HEK293T (cell line): ENCODE measurements around the gene TSPAN9.

Experiments used
- CTCF ChIA-PET: fragments of 350-600 bp; formaldehyde crosslinking; extraction: SDS; loops from one replicate; lab custom pipeline; 2021; ENCODE audit warnings: antibody characterized with exemption, inconsistent platforms; lab: Yijun Ruan, JAX
- POLR2A ChIA-PET: fragments of 350-600 bp; formaldehyde crosslinking; extraction: SDS; loops from one replicate; lab custom pipeline; 2020; ENCODE audit warnings: antibody characterized with exemption, inconsistent platforms; lab: Yijun Ruan, JAX
- DNase-seq: peaks from one replicate; pipeline ENCODE4 v3.0.0; 2012; ENCODE audit warnings: mixed read lengths; ENCODE audit errors: extremely low spot score
- ARNT ChIP-seq: fragments of 450-650 bp; IDR thresholded peaks from 2 replicates; pipeline ENCODE4 v1.6.1; 2017; ENCODE audit warnings: mild to moderate bottlenecking
- BHLHE40 ChIP-seq: fragments of 450-650 bp; IDR thresholded peaks from 2 replicates; pipeline ENCODE4 v1.6.1; 2016; ENCODE audit warnings: mild to moderate bottlenecking, moderate library complexity, borderline replicate concordance
- CTBP1 ChIP-seq: fragments of 450-650 bp; IDR thresholded peaks from 2 replicates; pipeline ENCODE4 v1.6.1; 2016; ENCODE audit warnings: borderline replicate concordance
- ELF4 ChIP-seq: fragments of 450-650 bp; IDR thresholded peaks from 2 replicates; pipeline ENCODE4 v1.6.1; 2017; ENCODE audit warnings: antibody characterized with exemption
- FOXA1 ChIP-seq: fragments of 450-650 bp; IDR thresholded peaks from 2 replicates; pipeline ENCODE4 v1.6.1; 2016; ENCODE audit warnings: mild to moderate bottlenecking
- FOXK2 ChIP-seq: fragments of 450-650 bp; IDR thresholded peaks from 2 replicates; pipeline ENCODE4 v1.6.1; 2016; ENCODE audit warnings: mild to moderate bottlenecking
- FOXM1 ChIP-seq: fragments of 450-650 bp; IDR thresholded peaks from 2 replicates; pipeline ENCODE4 v1.6.1; 2017; ENCODE audit warnings: mild to moderate bottlenecking, borderline replicate concordance
- HDGF ChIP-seq: fragments of 450-650 bp; IDR thresholded peaks from 2 replicates; pipeline ENCODE4 v1.6.1; 2017; ENCODE audit warnings: antibody characterized with exemption, borderline replicate concordance
- L3MBTL2 ChIP-seq: fragments of 450-650 bp; conservative IDR thresholded peaks from 2 replicates; pipeline ENCODE4 v1.6.1; 2016; ENCODE audit warnings: mild to moderate bottlenecking
- LEF1 ChIP-seq: fragments of 450-650 bp; IDR thresholded peaks from 2 replicates; pipeline ENCODE4 v1.6.1; 2017; ENCODE audit warnings: mild to moderate bottlenecking, borderline replicate concordance
- NFRKB ChIP-seq: fragments of 450-650 bp; IDR thresholded peaks from 2 replicates; pipeline ENCODE4 v1.6.1; 2016; ENCODE audit warnings: mild to moderate bottlenecking, moderate library complexity
- PKNOX1 ChIP-seq: fragments of 450-650 bp; IDR thresholded peaks from 2 replicates; pipeline ENCODE4 v1.6.1; 2016
- SP1 ChIP-seq: fragments of 450-650 bp; IDR thresholded peaks from 2 replicates; pipeline ENCODE4 v1.6.1; 2017
- SUZ12 ChIP-seq: fragments of 450-650 bp; IDR thresholded peaks from 2 replicates; pipeline ENCODE4 v1.6.1; 2016; ENCODE audit warnings: mild to moderate bottlenecking
- TARDBP ChIP-seq: fragments of 450-650 bp; IDR thresholded peaks from 2 replicates; pipeline ENCODE4 v1.6.1; 2016
- ZNF384 ChIP-seq: fragments of 450-650 bp; IDR thresholded peaks from 2 replicates; pipeline ENCODE4 v1.6.1; 2016

TSPAN9 gene

GRCh38 chr12:3263282-3263681, 186.1 kb downstream of the TSPAN9 start:
- TF ChIP-seq CTBP1 = no peak
- no peak for TF ChIP-seq ZNF384
- no peak for TF ChIP-seq LEF1
- no peak for TF ChIP-seq ARNT
- no peak for TF ChIP-seq FOXK2
- no peak for TF ChIP-seq PKNOX1
- TF ChIP-seq NFRKB = no peak
- TF ChIP-seq FOXM1 = no peak
- no peak for TF ChIP-seq HDGF
- TF ChIP-seq ELF4 = no peak
- no peak for TF ChIP-seq FOXA1
- no peak for TF ChIP-seq SP1
- no peak for TF ChIP-seq SUZ12
- TF ChIP-seq BHLHE40 = no peak
- CTCF ChIA-PET = interaction anchor here (5.9 kb wide), 1 partner anchor 11 kb away, joined by 31 read pairs; no protein-coding TSS in a partner anchor
- POLR2A ChIA-PET = no interaction called here
- DNase-seq = no peak

- ChIA-PET CTCF (interaction anchor here (5.9 kb wide), 1 partner anchor 10 kb away, joined by 31 read pairs; no protein-coding TSS in a partner anchor), POLR2A (interaction anchor here (0.6 to 0.9 kb wide), 2 partner anchors 40 to 127 kb away, joined by 3 read pairs; no protein-coding TSS in a partner anchor)
- TF ChIP-seq TARDBP (no peak), PKNOX1 (no peak), NFRKB (no peak), ARNT (no peak), LEF1 (no peak), SP1 (no peak), BHLHE40 (no peak), CTBP1 (no peak), SUZ12 (no peak), HDGF (no peak), FOXM1 (no peak), L3MBTL2 (no peak), ELF4 (no peak), FOXK2 (no peak), FOXA1 (no peak), ZNF384 (no peak)
- DNase-seq = peak; percentile 40
These were observed 187.1 kb downstream of the TSPAN9 start for GRCh38 chr12:3263939-3264922.

GRCh38 chr12:3265406-3265805, 188.2 kb downstream of the TSPAN9 start:
- CTCF ChIA-PET = interaction anchor here (5.9 kb wide), 1 partner anchor 9 kb away, joined by 31 read pairs; no protein-coding TSS in a partner anchor
- no peak for DNase-seq
- TF ChIP-seq PKNOX1 = no peak
- TF ChIP-seq SP1 = no peak
- TF ChIP-seq HDGF = no peak
- no peak for TF ChIP-seq ELF4
- TF ChIP-seq L3MBTL2 = no peak
- TF ChIP-seq FOXA1 = no peak
- no peak for TF ChIP-seq LEF1
- no peak for TF ChIP-seq CTBP1
- no peak for TF ChIP-seq ZNF384
- no peak for TF ChIP-seq FOXM1
- POLR2A ChIA-PET = interaction anchor here (0.6 kb wide), 1 partner anchor 10 kb away, joined by 3 read pairs; no protein-coding TSS in a partner anchor

GRCh38 chr12:3266638-3267037, 189.5 kb downstream of the TSPAN9 start:
- POLR2A ChIA-PET = interaction anchor here (1.1 kb wide), 1 partner anchor 14 kb away, joined by 3 read pairs; no protein-coding TSS in a partner anchor
- TF ChIP-seq CTBP1 (no peak), HDGF (no peak), FOXK2 (no peak), SUZ12 (no peak), LEF1 (no peak)
- DNase-seq = no peak
- CTCF ChIA-PET = interaction anchor here (0.7 kb wide), 2 partner anchors 9 to 830 kb away, joined by 3 read pairs; no protein-coding TSS in a partner anchor

GRCh38 chr12:3267690-3268089, 190.5 kb downstream of the TSPAN9 start:
- no peak for DNase-seq
- ChIA-PET POLR2A (interaction anchor here (1.1 kb wide), 1 partner anchor 13 kb away, joined by 3 read pairs; no protein-coding TSS in a partner anchor), CTCF (no interaction called here)
- TF ChIP-seq ARNT = no peak
- TF ChIP-seq HDGF = no peak
- TF ChIP-seq FOXA1 = no peak
- TF ChIP-seq ZNF384 = no peak
- TF ChIP-seq PKNOX1 = no peak
- no peak for TF ChIP-seq BHLHE40
- no peak for TF ChIP-seq SUZ12
- no peak for TF ChIP-seq ELF4
- no peak for TF ChIP-seq FOXM1
- no peak for TF ChIP-seq TARDBP
- no peak for TF ChIP-seq SP1
